K562 treated with DMSO at 1 percent for 48 hours (cell line): ENCODE data around the gene B9D1. TPM values are rescaled to one million over a fixed set of nuclear protein-coding genes. Genes with fewer than 3 reads are reported as not detected.

ENCODE experiments used
- total RNA-seq: library from RNA; unstranded; fragments of 300-600 nt; gene quantifications from 2 replicates; pipeline ENCODE4 v1.2.3, GENCODE V29; 2022; ENCODE audit warnings: low replicate concordance; ENCODE audit errors: extremely low read depth

B9D1 gene, protein sequence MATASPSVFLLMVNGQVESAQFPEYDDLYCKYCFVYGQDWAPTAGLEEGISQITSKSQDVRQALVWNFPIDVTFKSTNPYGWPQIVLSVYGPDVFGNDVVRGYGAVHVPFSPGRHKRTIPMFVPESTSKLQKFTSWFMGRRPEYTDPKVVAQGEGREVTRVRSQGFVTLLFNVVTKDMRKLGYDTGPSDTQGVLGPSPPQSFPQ
- not detected in 2 replicates for total RNA-seq

DNA sequence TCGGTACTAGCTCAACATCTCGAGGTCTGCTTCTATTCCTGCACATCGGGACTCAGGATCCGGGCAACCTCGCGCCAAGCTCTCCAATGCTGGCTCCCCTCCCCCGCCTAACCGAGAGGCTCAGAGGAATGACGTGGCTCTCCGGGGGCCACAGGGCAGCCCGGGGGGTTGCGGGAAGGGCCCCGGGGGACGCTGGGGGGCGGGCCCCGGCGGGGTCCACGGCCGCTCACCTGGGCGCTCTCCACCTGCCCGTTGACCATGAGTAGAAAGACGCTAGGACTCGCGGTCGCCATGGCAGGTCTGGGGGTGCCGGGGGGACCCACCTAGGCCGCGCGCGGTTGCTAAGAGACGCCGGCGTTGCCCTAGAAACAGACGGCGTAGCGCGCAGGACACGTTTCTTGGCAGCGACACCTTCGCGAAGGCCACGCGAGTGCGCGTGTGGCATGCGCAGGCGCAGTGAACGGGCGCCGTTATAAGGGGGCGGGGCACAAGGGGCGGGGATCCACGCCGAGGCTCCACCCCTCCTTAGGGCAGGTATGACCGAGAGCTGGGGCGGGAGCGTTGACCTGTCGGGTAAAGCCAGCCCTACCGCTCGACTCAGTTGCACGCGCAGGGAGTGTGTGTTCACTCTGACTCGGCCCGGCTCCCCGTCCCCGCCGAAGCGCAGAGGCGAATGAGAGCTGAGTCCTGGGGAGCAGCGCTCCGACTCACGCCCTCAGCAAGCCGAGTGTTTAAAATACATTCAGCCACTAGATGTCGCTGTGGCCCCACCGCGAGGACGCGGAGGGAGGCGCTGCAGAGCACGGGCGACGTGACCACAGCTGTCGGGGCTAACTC is at the start of gene B9D1:
B9D1 (minus strand) TSS at position 447 of the 837 bp plus-strand sequence; CDS start at position 293, 154 bp downstream.

DNA sequence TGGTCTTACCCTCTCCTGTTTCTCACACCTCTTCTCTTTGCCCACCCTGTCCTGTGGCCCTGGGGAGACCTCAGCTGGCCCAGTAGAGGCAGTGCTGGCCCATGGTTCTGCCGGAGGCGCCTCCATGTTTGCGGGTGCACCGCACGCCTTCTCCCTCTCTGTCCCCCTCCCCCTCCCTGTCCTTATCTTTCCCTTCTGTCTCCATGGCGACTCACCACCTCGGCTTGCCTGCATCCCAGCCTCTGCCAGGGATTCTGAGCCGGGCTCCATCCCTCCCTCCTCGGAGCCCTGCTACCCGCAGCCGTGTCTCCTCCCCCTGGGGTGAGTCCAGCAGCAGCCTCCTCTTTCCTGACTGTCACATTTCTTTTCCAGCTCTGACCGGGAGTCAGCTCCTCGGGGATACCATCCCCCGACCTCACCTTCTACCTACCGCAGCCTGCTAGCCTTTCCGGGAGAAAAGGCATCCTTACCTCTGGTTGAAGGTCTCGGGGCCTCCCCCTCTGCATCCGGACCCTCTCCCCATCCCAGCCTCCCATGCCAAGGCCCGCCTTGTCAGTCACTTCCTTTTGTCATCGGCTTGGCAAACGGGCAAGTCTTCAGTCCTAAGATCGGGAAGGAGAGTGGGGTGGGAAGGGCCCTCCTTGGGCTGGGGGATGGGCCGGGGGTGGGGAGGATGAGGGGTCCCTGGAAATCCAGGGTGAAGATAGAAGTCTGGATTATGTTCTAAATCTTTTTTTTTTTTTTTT is 48.5 kb upstream of the B9D1 start, which contains the start of gene RNF112:
RNF112 (plus strand) TSS at position 358 of the 746 bp plus-strand sequence; CDS start at position 535, 177 bp downstream.

DNA sequence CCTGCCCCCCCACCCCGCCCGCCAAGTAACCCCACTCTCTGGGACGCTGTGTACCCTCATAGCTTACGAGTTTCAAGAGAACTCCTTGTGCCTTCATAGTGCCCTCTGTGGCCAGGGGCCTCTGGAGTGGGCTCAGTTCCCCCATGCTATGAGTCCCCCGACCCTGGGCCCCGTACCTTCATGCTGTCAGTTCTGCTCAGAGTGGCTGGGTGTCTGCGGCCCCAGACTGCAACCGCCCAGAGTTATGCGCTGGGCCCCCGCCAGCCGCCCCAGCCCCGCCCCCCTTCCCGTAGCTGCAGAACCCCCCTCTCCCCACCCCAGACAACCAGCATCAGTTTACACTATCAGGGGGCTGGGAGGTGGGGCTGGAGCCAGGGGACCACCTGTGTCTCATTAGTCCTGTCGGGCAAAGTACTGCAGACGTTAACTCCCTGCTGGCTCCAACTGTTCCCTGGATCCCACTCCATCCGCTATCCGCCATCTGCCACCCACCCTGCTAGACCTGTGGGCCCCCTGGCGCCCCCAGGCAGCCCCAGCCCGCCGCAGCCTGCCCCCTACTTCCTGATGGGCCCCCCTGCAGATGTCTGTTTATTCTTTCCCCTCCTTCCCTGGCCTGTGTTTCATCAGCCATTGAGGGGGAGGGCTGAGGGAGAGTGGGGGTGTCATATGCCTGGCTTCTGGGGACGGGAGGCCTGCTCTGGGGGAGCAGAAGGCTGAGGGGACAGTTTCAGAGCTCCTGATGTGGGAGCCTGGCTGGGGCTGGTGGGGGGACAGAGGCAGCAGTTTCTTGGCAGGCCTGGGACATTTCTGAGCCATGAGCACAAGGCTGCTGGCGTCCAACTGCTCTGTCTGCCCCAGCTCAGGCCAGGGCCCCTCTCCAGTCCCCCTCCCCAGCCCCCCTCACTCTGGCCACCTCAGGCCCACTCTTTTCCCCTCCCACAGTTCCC is 24.7 kb upstream of the B9D1 start, which contains the start of gene MFAP4:
MFAP4 (minus strand) TSS at position 217 of the 947 bp plus-strand sequence; CDS start at position 182, 35 bp downstream.

DNA sequence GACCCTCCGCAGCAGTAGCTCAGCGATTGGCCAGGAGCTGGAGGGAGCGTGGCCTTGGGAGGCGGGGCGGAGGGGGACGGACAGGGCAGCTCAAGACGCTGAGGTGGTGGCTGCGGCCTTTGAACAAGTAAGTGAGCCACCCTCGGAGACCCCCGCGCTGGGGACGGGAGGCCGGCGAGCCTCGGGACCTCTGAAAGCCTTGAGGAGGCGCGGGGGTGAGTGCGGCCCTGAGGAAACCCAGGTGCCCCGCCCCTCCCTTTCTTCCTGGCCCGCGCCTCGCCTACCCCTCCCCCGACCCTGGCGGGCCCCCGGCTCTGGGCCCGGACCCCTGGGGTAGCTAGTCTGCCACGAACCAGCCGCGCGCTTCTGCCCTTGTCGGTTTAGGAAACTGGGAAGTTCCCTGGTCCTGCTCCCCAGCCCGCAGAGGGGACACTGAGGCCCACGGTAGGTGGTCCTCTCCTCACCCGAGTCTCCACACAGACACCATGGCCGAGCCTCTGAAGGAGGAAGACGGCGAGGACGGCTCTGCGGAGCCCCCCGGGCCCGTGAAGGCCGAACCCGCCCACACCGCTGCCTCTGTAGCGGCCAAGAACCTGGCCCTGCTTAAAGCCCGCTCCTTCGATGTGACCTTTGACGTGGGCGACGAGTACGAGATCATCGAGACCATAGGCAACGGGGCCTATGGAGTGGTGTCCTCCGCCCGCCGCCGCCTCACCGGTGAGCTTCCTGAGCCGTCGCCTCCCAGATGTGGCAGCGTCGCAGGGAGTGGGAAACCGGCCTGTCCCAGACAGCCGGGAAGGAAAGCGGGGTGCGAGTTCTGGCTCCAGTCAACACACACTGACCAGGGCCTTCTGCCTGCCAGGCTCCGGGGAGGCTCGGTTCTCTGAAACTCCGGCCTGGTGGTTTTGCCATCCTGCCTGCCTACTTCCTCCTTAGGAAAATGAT is 16.2 kb upstream of the B9D1 start, which contains the start of gene MAPK7:
MAPK7 (plus strand) TSS at position 83 of the 945 bp plus-strand sequence; CDS start at position 486, 403 bp downstream.

Other genes starting within 250 kb of the B9D1 start
- not detected in 2 replicates for gene GRAPL, start 235.1 kb downstream of the B9D1 start, total RNA-seq
- gene EPN2, start 125.4 kb downstream of the B9D1 start, total RNA-seq: not detected in 2 replicates
- not detected in 2 replicates for gene MAPK7, start 15.8 kb upstream of the B9D1 start, total RNA-seq
- not detected in 2 replicates for gene MFAP4, start 24.5 kb upstream of the B9D1 start, total RNA-seq
- gene RNF112, start 48.5 kb upstream of the B9D1 start, total RNA-seq: not detected in 2 replicates
- gene SLC47A1, start 171.1 kb upstream of the B9D1 start, total RNA-seq: not detected in 2 replicates